ENCODE data around the gene TMTC4. TPM values are rescaled to one million over a fixed set of nuclear protein-coding genes. Genes with fewer than 3 reads are reported as not detected.
"Not testable (repeated sequence)": the region's sequence is repeated elsewhere in the genome, so short reads cannot be mapped to it uniquely, and the experiment has no call there.

TMTC4 gene
- total and polyA plus RNA-seq, 10 of the 15 experiments (the other 5 are each of a cell fraction or from before 2014, with no cell fraction given) = 3.3 to 24.6 (median 14.5) TPM

GRCh38 chr13:100580045-100580444 lies 94.5 kb downstream of the TMTC4 start (continued):
- TF ChIP-seq SPI1 (IDR thresholded peaks at IDR 0.05; ENCODE audit: borderline replicate concordance, insufficient read depth, low read depth, low read length) (no peak), MYC (IDR thresholded peaks at IDR 0.05; ENCODE audit: insufficient read depth, insufficient read length, insufficient replicate concordance, low read length, severe bottlenecking) (no peak), CBFB (IDR thresholded peaks at IDR 0.05; ENCODE audit: low read depth) (no peak), POLR2AphosphoS5 (IDR thresholded peaks at IDR 0.05; ENCODE audit: low read length) (no peak), SKIL (IDR thresholded peaks at IDR 0.05; ENCODE audit: low read depth, poor library complexity, severe bottlenecking) (no peak), SUPT20H (IDR thresholded peaks at IDR 0.05; ENCODE audit: borderline replicate concordance, control insufficient read depth, low read depth, low read length) (no peak), SMAD5 (IDR thresholded peaks at IDR 0.05; ENCODE audit: low read depth) (no peak), JUND (IDR thresholded peaks at IDR 0.05; ENCODE audit: low read depth, low read length) (no peak), YY1 (IDR thresholded peaks at IDR 0.05; ENCODE audit: low read depth, low read length) (no peak), ESRRA (IDR thresholded peaks at IDR 0.05; ENCODE audit: low read length) (no peak), PBX3 (IDR thresholded peaks at IDR 0.05; ENCODE audit: insufficient replicate concordance, low read depth, low read length) (no peak), SMAD1 (IDR thresholded peaks at IDR 0.05; ENCODE audit: low read depth, partially characterized antibody) (no peak), ZNF24 (IDR thresholded peaks at IDR 0.05) (no peak)

GRCh38 chr13:100577239-100577638 lies 97.4 kb downstream of the TMTC4 start:
- H3K9ac ChIP-seq (ENCODE audit: control insufficient read depth, insufficient read depth, low read length); BruUV-seq (replicated peaks); H2AFZ ChIP-seq (ENCODE audit: control insufficient read depth, low read depth, low read length); H3K4me3 ChIP-seq; H4K20me1 ChIP-seq (ENCODE audit: control insufficient read depth, insufficient read depth); H3K4me2 ChIP-seq (ENCODE audit: control insufficient read depth, insufficient read depth); RAD21 ChIA-PET (ENCODE audit: unreplicated experiment); H3K27ac ChIP-seq (ENCODE audit: control insufficient read depth, insufficient read depth); H3K79me2 ChIP-seq (ENCODE audit: control insufficient read depth, insufficient read depth, low read length); H3K9me3 ChIP-seq (replicated peaks; ENCODE audit: control insufficient read depth, insufficient read depth, low read length); DNase-seq (ENCODE audit: low read depth, low spot score); ATAC-seq; FAIRE-seq; SMC1A ChIA-PET (ENCODE audit: uncharacterized antibody, unreplicated experiment); H3K36me3 ChIP-seq (ENCODE audit: control insufficient read depth in 2 of 2, insufficient read depth in 2 of 2, low read length in 1 of 2); POLR2A ChIA-PET; H3K4me1 ChIP-seq (ENCODE audit: control insufficient read depth, insufficient read depth, low read length); intact Hi-C loops (cut with micrococcal nuclease; ENCODE audit: unreplicated experiment); H3K27me3 ChIP-seq (replicated peaks in 1 of 2; ENCODE audit: control insufficient read depth in 2 of 2, insufficient read depth in 2 of 2, low read length in 1 of 2): not testable (repeated sequence)
- CTCF ChIA-PET = interaction anchor here (1.0 kb wide), 1 partner anchor 9 kb away, joined by 3 read pairs; no protein-coding TSS in a partner anchor
- in situ Hi-C loops (cut with MboI) = loop anchor here (10.0 kb wide), 1 partner anchor 548 kb away; no protein-coding TSS in a partner anchor
- WGBS (ENCODE audit: insufficient coverage, insufficient replicate concordance, low lambda C conversion rate, missing lambda C conversion rate) = 93% methylated on average over 4 of the region's 4 CpGs
